ENCODE measurements around the gene BANP. TPM values are rescaled to one million over a fixed set of nuclear protein-coding genes. Genes with fewer than 3 reads are reported as not detected.

Gene BANP
- total RNA-seq, 1 donor from 2014 or later: 39.1 TPM

GRCh38 chr16:87953308-87954215 lies 2.3 kb downstream of the BANP start:
- DNase-seq (ENCODE audit: low read depth, low spot score): no peak
- H3K36me3 Mint-ChIP-seq (ENCODE audit: low read depth): peaks cover 9% of the 10 kb centered on the region
- TF ChIP-seq CTCF (conservative IDR thresholded peaks at IDR 0.05): no peak

GRCh38 chr16:87954361-87954760 lies 3.1 kb downstream of the BANP start:
- Mint-ChIP-seq H3K4me1 (peaks cover 52% of the 10 kb centered on the region), H3K9me3 (no peaks in the 10 kb centered on the region), H3K36me3 (ENCODE audit: low read depth) (peaks cover 9% of the 10 kb centered on the region), H3K4me3 (peak overlapping the region; percentile 82), H3K27me3 (ENCODE audit: low read depth) (no peaks in the 10 kb centered on the region), H3K27ac (ENCODE audit: unreplicated experiment) (peak overlapping the region; percentile 35)
- TF ChIP-seq CTCF (conservative IDR thresholded peaks at IDR 0.05): no peak
- DNase-seq (ENCODE audit: low read depth, low spot score): no peak

More at GRCh38 chr16:87953308-87954215, 2.3 kb downstream of the BANP start:
- Mint-ChIP-seq H3K4me1 (peaks cover 49% of the 10 kb centered on the region), H3K9me3 (no peaks in the 10 kb centered on the region), H3K27ac (ENCODE audit: unreplicated experiment) (peak overlapping the region; percentile 61), H3K4me3 (peak overlapping the region; percentile 82), H3K27me3 (ENCODE audit: low read depth) (no peaks in the 10 kb centered on the region)

GRCh38 chr16:87954826-87955225 lies 3.6 kb downstream of the BANP start:
- DNase-seq (ENCODE audit: low read depth, low spot score): no peak
- no peaks in the 10 kb centered on the region for H3K27me3 Mint-ChIP-seq (ENCODE audit: low read depth)
- H3K4me3 Mint-ChIP-seq: peak overlapping the region; percentile 82
- H3K4me1 Mint-ChIP-seq: peaks cover 53% of the 10 kb centered on the region
- no peak overlapping the region for H3K27ac Mint-ChIP-seq (ENCODE audit: unreplicated experiment)
- TF ChIP-seq CTCF (conservative IDR thresholded peaks at IDR 0.05): no peak
- H3K9me3 Mint-ChIP-seq: no peaks in the 10 kb centered on the region
- H3K36me3 Mint-ChIP-seq (ENCODE audit: low read depth): peaks cover 9% of the 10 kb centered on the region

- Mint-ChIP-seq H3K9me3 (no peaks in the 10 kb centered on the region), H3K4me1 (peaks cover 53% of the 10 kb centered on the region), H3K4me3 (peak overlapping the region; percentile 86), H3K27ac (ENCODE audit: unreplicated experiment) (peak overlapping the region; percentile 97), H3K27me3 (ENCODE audit: low read depth) (no peaks in the 10 kb centered on the region), H3K36me3 (ENCODE audit: low read depth) (peaks cover 9% of the 10 kb centered on the region)
- DNase-seq (ENCODE audit: low read depth, low spot score): no peak
- TF ChIP-seq CTCF (conservative IDR thresholded peaks at IDR 0.05): no peak
Observed at GRCh38 chr16:87955302-87956097, 4.3 kb downstream of the BANP start.

- TF ChIP-seq CTCF (conservative IDR thresholded peaks at IDR 0.05): no peak
- no peaks in the 10 kb centered on the region for H3K27me3 Mint-ChIP-seq (ENCODE audit: low read depth)
- H3K4me1 Mint-ChIP-seq: peaks cover 48% of the 10 kb centered on the region
- H3K9me3 Mint-ChIP-seq: no peaks in the 10 kb centered on the region
- H3K27ac Mint-ChIP-seq (ENCODE audit: unreplicated experiment): peak overlapping the region; percentile 97
- DNase-seq (ENCODE audit: low read depth, low spot score): no peak
- H3K4me3 Mint-ChIP-seq: peak overlapping the region; percentile 86
- H3K36me3 Mint-ChIP-seq (ENCODE audit: low read depth): peaks cover 9% of the 10 kb centered on the region
Observed at GRCh38 chr16:87956098-87956364, 4.8 kb downstream of the BANP start.
